H9 (cell line): Measurements from ENCODE around the gene PCBP2. TPM values are rescaled to one million over a fixed set of nuclear protein-coding genes. Genes with fewer than 3 reads are reported as not detected.

ENCODE experiments used
- DNase-seq: peaks from one replicate; pipeline ENCODE4 v3.0.0-alpha.2; 2017
- H2AFZ ChIP-seq: one replicate; pipeline ENCODE4 v1.6.1; 2013; ENCODE audit warnings: mild to moderate bottlenecking, low read length, control low read depth, moderate library complexity
- H2AK5ac ChIP-seq: 2 replicates; pipeline ENCODE4 v1.6.1; 2013; ENCODE audit warnings: low read length, control low read depth, mixed read lengths; ENCODE audit not compliant: insufficient read length
- H2BK120ac ChIP-seq: one replicate; pipeline ENCODE4 v1.6.1; 2013; ENCODE audit warnings: low read depth, mild to moderate bottlenecking, low read length, control low read depth, inconsistent platforms; ENCODE audit not compliant: poor library complexity, severe bottlenecking
- H2BK12ac ChIP-seq: 2 replicates; pipeline ENCODE4 v1.6.1; 2013; ENCODE audit warnings: low read length, control low read depth, mixed read lengths, low read depth; ENCODE audit not compliant: insufficient read length
- H2BK15ac ChIP-seq: 2 replicates; pipeline ENCODE4 v1.6.1; 2013; ENCODE audit warnings: low read depth, low read length, control low read depth
- H2BK20ac ChIP-seq: one replicate; pipeline ENCODE4 v1.6.1; 2013; ENCODE audit warnings: low read depth, mild to moderate bottlenecking, low read length, control low read depth, inconsistent platforms; ENCODE audit not compliant: poor library complexity, severe bottlenecking
- H2BK5ac ChIP-seq: 2 replicates; pipeline ENCODE4 v1.6.1; 2013; ENCODE audit warnings: low read length, control low read depth, mixed read lengths; ENCODE audit not compliant: insufficient read length
- H3K14ac ChIP-seq: 2 replicates; pipeline ENCODE4 v1.6.1; 2013; ENCODE audit warnings: low read length, control low read depth; ENCODE audit not compliant: insufficient read depth
- H3K18ac ChIP-seq: 2 replicates; pipeline ENCODE4 v1.6.1; 2013; ENCODE audit warnings: low read depth, mild to moderate bottlenecking, mixed read lengths, low read length, control low read depth; ENCODE audit not compliant: insufficient read length
- H3K23ac ChIP-seq: 2 replicates; pipeline ENCODE4 v1.6.1; 2013; ENCODE audit warnings: low read length, control low read depth, mixed read lengths, low read depth; ENCODE audit not compliant: insufficient read length
- H3K23me2 ChIP-seq: 2 replicates; pipeline ENCODE4 v1.6.1; 2013; ENCODE audit warnings: low read depth, mild to moderate bottlenecking, mixed read lengths, low read length, control low read depth; ENCODE audit not compliant: insufficient read length, poor library complexity, severe bottlenecking
- H3K27ac ChIP-seq: 2 replicates; pipeline ENCODE4 v1.5.1; 2013; ENCODE audit warnings: low read length, control low read depth, mixed read lengths, low read depth; ENCODE audit not compliant: insufficient read length
- H3K27me3 ChIP-seq: 2 replicates; pipeline ENCODE4 v1.6.1; 2013; ENCODE audit warnings: low read length, control low read depth, inconsistent platforms; ENCODE audit not compliant: insufficient read depth
- H3K4ac ChIP-seq: 2 replicates; pipeline ENCODE4 v1.6.1; 2013; ENCODE audit warnings: low read depth, mild to moderate bottlenecking, control low read depth, inconsistent platforms, low read length, moderate library complexity
- H3K4me1 ChIP-seq: 2 replicates; pipeline ENCODE4 v1.6.1; 2013; ENCODE audit warnings: low read length, control low read depth, inconsistent platforms; ENCODE audit not compliant: insufficient read depth
- H3K4me2 ChIP-seq: 2 replicates; pipeline ENCODE4 v1.6.1; 2013; ENCODE audit warnings: low read length, control low read depth, mixed read lengths; ENCODE audit not compliant: insufficient read length, insufficient read depth
- H3K56ac ChIP-seq: 2 replicates; pipeline ENCODE4 v1.6.1; 2013; ENCODE audit warnings: low read depth, mild to moderate bottlenecking, mixed read lengths, low read length, control low read depth; ENCODE audit not compliant: insufficient read length
- H3K79me1 ChIP-seq: 2 replicates; pipeline ENCODE4 v1.6.1; 2013; ENCODE audit warnings: low read depth, mild to moderate bottlenecking, moderate library complexity, low read length, control low read depth, inconsistent platforms; ENCODE audit not compliant: insufficient read depth, poor library complexity, severe bottlenecking
- H3K79me2 ChIP-seq: 2 replicates; pipeline ENCODE4 v1.6.1; 2013; ENCODE audit warnings: low read length, control low read depth, inconsistent platforms; ENCODE audit not compliant: insufficient read depth
- H3K9ac ChIP-seq: 2 replicates; pipeline ENCODE4 v1.6.1; 2013; ENCODE audit warnings: low read length, control low read depth, mixed read lengths; ENCODE audit not compliant: insufficient read length; ENCODE audit errors: extremely low read depth
- H3K9me3 ChIP-seq: one replicate; pipeline ENCODE4 v1.6.1; 2013; ENCODE audit warnings: low read depth, low read length, inconsistent platforms; ENCODE audit not compliant: control insufficient read depth
- H3T11ph ChIP-seq: one replicate; pipeline ENCODE4 v1.6.1; 2013; ENCODE audit warnings: mild to moderate bottlenecking, low read length, control low read depth, inconsistent platforms
- H4K20me1 ChIP-seq: one replicate; pipeline ENCODE4 v1.6.1; 2013; ENCODE audit not compliant: control insufficient read depth, insufficient read length, insufficient read depth
- H4K5ac ChIP-seq: 2 replicates; pipeline ENCODE4 v1.6.1; 2013; ENCODE audit warnings: low read depth, mild to moderate bottlenecking, mixed read lengths, low read length, control low read depth; ENCODE audit not compliant: insufficient read length
- H4K8ac ChIP-seq: replicated peaks from 2 replicates; pipeline ENCODE4 v1.6.1; 2013; ENCODE audit warnings: low read length, control low read depth, mixed read lengths, low read depth; ENCODE audit not compliant: insufficient read length
- H4K91ac ChIP-seq: 2 replicates; pipeline ENCODE4 v1.6.1; 2013; ENCODE audit warnings: low read depth, mild to moderate bottlenecking, moderate library complexity, mixed read lengths, low read length, control low read depth; ENCODE audit not compliant: insufficient read length
- H3K27ac Mint-ChIP-seq, 3 experiments: 2 replicates in 2 of 3; 3 replicates in 1 of 3; pipeline ENCODE4 v1.8.0; 2020 to 2021; ENCODE audit warnings: mixed read lengths in 3 of 3, mild to moderate bottlenecking in 1 of 3, moderate library complexity in 1 of 3
- H3K27me3 Mint-ChIP-seq: 2 replicates; pipeline ENCODE4 v1.8.0; 2021; ENCODE audit warnings: low read depth, mild to moderate bottlenecking, moderate library complexity, mixed read lengths
- H3K36me3 Mint-ChIP-seq, 3 experiments: 2 replicates in 2 of 3; 3 replicates in 1 of 3; pipeline ENCODE4 v1.8.0; 2020 to 2021; ENCODE audit warnings: low read depth in 3 of 3, mixed read lengths in 3 of 3; ENCODE audit not compliant: insufficient read depth in 1 of 3
- H3K4me1 Mint-ChIP-seq, 2 experiments: 2 replicates each; pipeline ENCODE4 v1.8.0; 2020; ENCODE audit warnings: mixed read lengths in 2 of 2
- H3K4me3 Mint-ChIP-seq, 2 experiments: 2 replicates in 1 of 2; 3 replicates in 1 of 2; pipeline ENCODE4 v1.8.0; 2020 to 2021; ENCODE audit warnings: mild to moderate bottlenecking in 2 of 2, mixed read lengths in 2 of 2, moderate library complexity in 1 of 2
- H3K9me3 Mint-ChIP-seq, 2 experiments: 2 replicates in 1 of 2; 3 replicates in 1 of 2; pipeline ENCODE4 v1.8.0; 2020; ENCODE audit warnings: mild to moderate bottlenecking in 2 of 2, mixed read lengths in 2 of 2, moderate library complexity in 1 of 2
- CTCF ChIP-seq: fragments of 200-600 bp; sonication (generic); conservative IDR thresholded peaks from 3 replicates; pipeline ENCODE4 v1.8.0; 2021; ENCODE audit warnings: antibody characterized with exemption, mild to moderate bottlenecking
- WGBS: extraction: QIAGEN DNeasy Blood & Tissue Kit; methylation state at CpG from one replicate; pipeline ENCODE4 v1.1.7; 2013; ENCODE audit warnings: missing lambda C conversion rate, low lambda C conversion rate, mixed read lengths; ENCODE audit not compliant: insufficient read length; ENCODE audit errors: extremely low coverage; 5-methylcytosine and 5-hydroxymethylcytosine counted together
- total RNA-seq: library from RNA; stranded (reverse); gene quantifications from 2 replicates; pipeline ENCODE4 v1.2.1, GENCODE V29; 2021

The PCBP2 gene
- total RNA-seq, 1 experiment from 2014 or later: 1,207 TPM

GRCh38 chr12:53462935-53463334 lies 11.0 kb downstream of the PCBP2 start:
- Histone ChIP-seq H2BK120ac (no peak overlapping the region), H2BK5ac (no peak overlapping the region), H3K79me2 (peaks cover 3% of the 10 kb centered on the region), H3K23ac (no peak overlapping the region), H3K27ac (no peak overlapping the region), H3K4ac (no peak overlapping the region), H4K20me1 (no peaks in the 10 kb centered on the region), H2AFZ (no peak overlapping the region), H3K79me1 (peaks cover 20% of the 10 kb centered on the region), H3K27me3 (no peaks in the 10 kb centered on the region), H4K91ac (no peak overlapping the region), H4K8ac (no peak overlapping the region), H3K4me2 (no peak overlapping the region), H4K5ac (no peak overlapping the region), H3K18ac (no peak overlapping the region), H3T11ph (no peak overlapping the region), H3K23me2 (no peaks in the 10 kb centered on the region), H3K56ac (no peak overlapping the region), H3K14ac (no peak overlapping the region), H3K9ac (no peak overlapping the region), H2BK12ac (no peak overlapping the region), H2BK15ac (no peak overlapping the region), H2BK20ac (no peak overlapping the region), H2AK5ac (no peak overlapping the region), H3K4me1 (no peaks in the 10 kb centered on the region), H3K9me3 (no peaks in the 10 kb centered on the region)
- peak overlapping the region in 1 of 3 experiments; percentile 46; a peak in 1 of 7 replicates for H3K27ac Mint-ChIP-seq
- H3K36me3 Mint-ChIP-seq: peaks cover 88 to 98% (median 98%) of the 10 kb centered on the region in 3 experiments
- no peaks in the 10 kb centered on the region for H3K27me3 Mint-ChIP-seq
- DNase-seq: no peak
- WGBS: no CpG with 5 or more reads among the region's 3 CpGs
- no peak for TF ChIP-seq CTCF
- no peak overlapping the region for H3K4me3 Mint-ChIP-seq
- no peaks in the 10 kb centered on the region for H3K9me3 Mint-ChIP-seq
- H3K4me1 Mint-ChIP-seq: peaks cover 51 to 75% of the 10 kb centered on the region in 2 experiments
